ENCODE data around the gene BAG2.

GRCh38 chr6:57201718-57202117, 29.6 kb downstream of the BAG2 start:
- TF ChIP-seq POLR2A (IDR thresholded peaks at IDR 0.05; ENCODE audit: extremely low read depth, insufficient read length) (no peak), MAX (IDR thresholded peaks at IDR 0.05; ENCODE audit: low read depth, low read length) (no peak), CTCF (IDR thresholded peaks at IDR 0.05; ENCODE audit: low read depth, low read length) (no peak)

Measured in NB4 (cell line).